CD4-positive, alpha-beta T cell treated with Interleukin-15 for 4 hours (primary cell): ENCODE measurements around the gene BACH1.

Source experiments
- DNase-seq: peaks from one replicate; pipeline ENCODE4 v3.0.0-alpha.2; 2020; ENCODE audit warnings: low spot score

Gene BACH1

DNA sequence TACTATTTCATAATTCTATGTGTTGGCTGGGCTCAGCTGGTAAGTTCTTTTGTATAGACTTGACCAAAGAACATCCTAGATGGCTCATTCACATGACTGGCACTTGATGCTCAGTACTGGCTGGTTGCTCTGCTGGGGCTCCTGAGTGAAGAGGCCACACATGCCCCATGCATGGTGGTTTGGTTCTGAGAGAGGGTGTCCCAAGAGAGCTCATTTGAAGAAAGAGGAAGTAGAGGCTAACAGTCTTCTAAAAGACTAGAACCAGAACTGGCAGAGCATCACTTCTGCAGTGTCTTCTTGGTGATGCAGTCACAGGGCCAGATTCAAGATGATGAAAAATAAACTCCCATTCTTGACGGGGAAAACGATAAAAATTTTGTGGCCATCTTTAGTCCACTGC is 5.2 kb upstream of the BACH1 start:
- no peak for DNase-seq

DNA sequence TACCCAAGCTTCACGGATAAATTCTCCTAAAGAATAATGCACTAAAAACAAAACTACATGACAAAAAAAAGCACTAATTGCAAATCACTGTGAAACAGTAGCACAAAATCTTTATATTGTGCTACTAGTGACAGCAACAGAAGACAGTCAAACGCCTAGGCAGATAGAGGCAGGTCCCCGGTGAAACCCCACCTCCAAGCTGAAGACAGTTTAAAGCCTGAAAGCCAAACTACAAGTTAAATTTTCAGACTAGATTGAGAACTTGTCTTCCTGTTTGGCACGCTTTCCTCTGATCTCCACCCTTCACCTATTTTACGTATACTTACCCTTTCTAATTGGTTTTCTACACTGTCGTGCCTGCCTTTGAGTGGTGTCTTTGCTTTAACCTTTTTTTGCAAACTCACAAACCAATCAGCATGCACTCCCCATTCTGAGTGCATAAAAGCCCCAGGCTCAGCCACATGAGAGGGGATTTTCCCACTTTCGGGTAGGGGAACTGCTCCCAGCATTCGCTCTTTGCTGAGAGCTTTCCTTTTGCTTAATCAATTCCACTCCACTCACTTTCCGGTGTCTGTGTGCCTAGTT is 3.6 kb upstream of the BACH1 start:
- DNase-seq = peak; percentile 59

DNA sequence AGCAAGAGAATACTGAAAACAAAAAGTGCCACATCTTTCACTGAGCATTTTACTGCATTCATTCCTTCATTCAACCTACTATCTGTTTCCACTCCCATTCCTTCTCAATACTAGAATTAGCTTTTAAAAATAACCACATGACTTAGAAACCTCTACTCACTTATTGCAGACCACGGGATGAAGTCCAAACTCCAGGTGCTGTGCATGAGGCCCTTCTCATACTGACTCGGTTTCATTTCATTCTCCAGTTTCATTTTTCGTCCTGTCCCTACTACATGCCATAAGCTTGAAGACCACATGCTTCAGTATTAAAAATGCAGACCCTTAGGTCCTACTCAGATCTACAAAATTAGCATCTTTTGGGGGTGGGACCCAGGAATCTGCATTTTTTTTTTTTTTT is 2.3 kb upstream of the BACH1 start:
- DNase-seq = no peak

DNA sequence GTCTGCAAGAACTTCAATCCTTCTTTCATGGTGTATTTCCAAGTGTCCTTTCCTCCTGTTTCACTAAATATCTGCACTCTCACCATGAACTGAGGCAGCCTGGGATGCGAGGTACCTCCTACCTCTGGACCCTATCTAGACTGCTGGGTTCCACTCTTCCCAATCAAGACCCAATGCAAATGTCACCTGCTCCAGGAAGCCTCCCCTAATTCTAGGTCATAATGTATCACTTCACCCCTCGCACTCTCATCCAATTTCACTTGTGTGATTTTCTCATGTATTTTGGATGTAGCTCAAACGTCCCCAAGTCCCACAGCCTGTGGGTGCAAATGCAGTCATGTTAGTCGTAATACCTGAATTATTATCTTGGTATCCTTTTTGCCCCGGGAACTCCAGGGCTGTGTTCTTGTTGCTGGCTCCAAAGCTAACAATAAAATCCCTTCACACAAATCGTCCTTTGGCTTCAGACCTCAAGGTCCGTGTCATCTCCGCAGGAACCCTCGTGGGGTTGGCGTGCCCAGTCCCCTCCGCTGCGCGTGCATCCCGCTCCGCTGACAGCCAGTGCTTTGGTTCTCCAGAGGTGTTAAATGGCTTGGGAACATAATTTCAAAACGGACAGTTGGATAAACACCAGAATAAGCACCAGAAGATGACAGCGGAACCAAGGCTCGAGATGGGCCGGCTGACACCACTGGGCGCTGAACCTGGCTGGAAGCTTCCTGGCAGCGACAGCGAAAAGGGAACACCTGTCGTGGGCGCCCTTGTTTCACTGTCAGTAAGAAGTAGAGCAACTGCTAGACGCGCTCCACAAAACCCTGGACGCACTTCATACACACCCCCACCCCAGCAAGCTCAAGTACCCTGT is 1.0 kb upstream of the BACH1 start:
- no peak for DNase-seq

DNA sequence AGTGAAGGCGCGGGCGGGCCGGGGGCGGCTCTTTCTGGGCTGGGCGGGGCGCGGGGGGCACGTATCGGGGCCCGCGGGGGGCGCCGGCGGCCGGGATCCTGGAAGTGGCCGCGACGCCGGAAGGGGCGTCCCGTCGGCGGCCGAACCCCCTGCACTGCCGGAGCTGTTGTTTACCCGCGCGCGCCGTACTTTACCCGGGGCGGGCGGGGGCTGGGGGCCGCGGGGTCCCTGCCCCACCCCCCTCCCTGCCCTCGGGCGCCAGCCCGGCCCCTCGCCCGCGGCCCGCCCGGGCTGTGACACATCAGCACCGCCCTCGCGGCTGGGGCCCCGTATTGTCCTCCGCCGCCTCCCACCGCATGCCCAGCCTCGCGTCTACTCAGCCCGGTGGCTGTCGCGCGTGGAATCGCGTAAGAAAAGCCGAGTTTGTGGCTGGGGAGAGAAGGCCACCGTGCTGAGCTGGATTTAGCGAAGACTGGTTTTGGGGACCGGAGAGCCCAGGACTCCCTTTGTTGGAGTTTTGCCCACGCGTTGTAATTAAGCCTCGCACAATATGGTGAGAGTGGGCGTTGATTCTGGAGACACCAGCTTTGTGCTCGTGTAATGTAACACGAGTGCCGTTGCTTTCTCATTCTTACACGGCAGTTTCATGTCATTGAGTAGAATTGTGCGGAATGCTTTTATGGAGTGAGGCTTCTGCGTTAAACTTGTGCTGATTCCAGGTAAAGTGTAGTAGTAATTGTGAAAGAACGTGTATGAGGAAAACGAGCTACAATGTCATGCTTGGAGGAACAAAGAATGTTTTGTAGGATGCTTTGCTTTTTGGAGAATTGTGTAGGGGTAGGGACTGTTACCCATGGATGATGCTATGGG is 559 bp downstream of the BACH1 start:
- DNase-seq = peak; percentile 66

DNA sequence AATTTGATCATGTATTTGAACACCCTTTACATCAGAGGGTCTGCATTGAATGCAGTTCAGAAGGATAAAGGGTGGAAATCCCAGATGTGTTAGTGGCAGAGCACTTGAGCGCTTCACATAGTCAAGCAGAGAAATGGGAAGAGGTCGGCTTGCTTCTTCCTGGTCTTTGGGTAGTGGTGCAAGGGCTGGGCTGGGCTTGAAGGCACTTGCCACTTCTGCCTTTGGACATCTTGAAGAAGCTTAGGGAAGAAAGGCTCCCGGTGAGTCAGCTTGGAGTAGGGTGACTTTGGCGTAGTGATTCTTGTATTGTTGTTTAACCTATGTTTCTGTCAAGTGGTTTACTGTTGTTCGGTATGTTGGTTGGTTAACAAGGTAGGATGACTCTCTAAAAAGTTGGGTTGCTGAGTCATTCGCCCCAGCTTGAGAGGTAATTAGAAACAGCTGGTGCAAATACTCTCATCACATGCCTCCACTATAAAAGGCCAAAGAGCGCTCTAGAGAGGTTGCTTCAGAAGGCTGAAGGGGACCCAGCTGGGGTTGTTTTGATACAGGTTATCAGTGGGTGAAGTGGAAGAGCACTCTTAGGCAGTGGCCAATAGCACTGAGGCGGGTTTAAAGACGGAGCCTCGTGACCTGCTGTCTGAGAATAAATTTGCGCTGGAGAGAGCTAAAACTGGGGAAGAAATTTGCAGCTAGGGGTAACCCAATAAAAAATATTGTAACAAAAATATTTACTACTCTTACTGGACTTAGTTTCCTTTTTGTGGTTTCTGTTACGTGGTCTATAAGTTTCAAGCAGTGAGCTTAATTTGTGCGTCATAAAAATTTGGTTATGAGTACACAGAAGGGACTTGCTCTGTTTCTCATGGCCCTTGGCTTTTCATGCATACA is 1.4 kb downstream of the BACH1 start:
- peak; percentile 79 for DNase-seq

DNA sequence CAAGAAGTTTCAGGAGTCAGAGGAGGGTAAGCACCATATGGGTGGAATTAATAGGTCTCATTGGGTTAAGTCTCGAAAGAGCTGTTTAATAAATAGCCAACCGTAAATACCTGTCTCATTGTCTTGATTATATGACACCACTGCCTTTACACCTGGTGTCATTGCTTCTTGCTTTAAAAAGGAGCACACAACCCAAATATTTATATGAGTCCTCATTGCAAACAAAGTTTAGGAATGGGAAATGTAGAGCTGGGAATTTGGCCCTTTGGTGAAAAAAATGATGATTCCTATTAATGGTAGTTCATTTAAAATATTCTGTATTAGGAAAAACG is 2.1 kb downstream of the BACH1 start:
- no peak for DNase-seq

DNA sequence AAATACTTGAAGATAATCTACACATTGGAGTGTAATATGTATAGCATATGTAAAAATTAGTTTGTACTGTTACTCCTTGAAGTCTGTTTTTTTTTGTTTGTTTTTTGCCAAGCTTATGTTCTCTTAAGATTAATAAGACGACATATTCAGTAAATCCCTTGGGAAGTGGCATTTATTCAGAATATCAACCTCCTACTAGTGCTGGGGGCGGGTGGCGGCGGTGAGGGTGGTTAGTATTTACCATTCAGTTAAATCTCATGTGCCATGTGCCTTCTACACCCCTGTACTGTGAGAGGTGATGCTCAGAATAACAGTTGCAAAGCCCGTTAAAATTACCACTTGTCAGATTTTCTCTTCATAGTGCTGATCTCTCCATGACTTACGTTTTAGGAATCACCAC is 3.0 kb downstream of the BACH1 start:
- DNase-seq = no peak

DNA sequence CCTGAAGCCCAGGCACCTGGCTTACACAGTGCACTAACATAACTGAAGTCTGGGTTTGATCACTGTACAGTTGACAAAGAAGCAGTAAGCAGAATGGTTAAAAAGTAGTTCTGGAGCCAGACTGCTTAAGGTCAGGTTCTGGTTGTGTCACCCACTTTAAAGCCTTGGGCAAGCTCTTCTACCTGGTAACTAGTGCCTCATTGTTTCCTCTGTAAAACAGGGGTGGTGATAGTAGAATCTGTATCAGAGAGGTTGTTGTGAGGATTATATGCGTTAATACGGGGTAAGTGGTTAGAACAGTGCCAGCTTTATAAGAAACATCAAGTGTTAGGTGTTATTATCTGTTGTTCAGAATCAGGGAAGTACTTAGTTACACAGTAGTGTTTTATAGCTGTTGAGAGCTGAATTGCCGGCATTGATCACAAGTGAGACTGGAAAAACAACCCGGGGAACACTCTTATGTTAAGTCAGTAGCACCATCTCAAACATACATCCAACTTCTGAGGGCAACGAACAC is 3.7 kb downstream of the BACH1 start:
- DNase-seq = no peak

DNA sequence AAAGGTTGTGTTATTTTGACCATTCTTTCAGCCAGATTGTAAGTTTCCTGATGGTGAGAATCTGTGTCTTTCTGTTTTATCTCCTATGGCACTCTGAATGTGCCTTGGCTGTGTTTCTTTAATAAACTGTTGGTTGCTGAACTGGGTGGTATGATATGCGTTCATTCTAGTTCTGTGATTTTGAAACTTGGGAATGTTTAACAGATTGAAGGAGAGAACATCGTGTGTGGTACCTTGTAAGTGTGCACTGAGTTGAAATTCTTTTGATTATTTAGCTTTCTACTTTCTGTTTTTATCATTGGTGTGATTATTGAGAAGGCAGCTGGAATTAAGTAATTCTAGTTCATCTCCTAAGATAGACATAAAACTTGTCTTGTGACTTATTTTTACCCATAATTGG is 4.6 kb downstream of the BACH1 start:
- DNase-seq = no peak

DNA sequence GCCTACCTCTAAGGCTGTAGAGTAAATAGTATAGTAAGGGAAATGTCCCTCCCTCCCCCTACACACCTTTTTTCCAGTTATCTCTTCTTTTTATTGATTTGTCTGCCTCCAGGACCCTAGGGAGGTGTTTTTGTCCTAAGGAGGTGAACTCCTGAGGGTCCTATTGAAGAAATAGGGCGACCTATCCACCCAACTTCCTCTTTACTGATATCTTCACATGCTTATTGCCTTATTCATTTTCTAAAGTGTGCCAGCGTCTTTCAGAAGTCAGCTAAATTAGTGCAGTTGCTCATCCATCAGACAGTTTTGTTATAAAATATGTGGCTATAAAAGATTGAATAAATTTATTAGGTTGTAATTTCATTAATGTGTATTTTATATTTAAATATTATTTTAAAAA is 5.9 kb downstream of the BACH1 start:
- no peak for DNase-seq

DNA sequence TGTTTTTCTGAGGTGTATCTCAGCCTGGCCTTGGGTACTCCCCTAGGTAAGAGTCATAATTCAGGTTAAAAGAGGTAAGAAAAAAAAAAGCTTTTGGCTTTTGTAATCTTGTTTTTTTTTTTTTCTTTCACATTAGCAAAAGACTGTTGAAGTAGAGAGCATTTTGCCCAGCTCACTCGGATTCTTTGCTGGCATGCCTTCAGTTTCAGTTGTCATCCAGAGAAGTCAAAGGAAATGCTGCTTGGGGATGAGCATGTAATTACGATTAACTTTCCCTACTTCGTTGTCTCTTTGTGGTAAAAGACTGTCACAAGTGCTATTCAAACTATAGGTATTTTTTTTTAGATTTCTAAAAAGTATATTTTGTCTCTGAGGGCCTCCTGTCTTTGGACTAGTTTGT is 6.3 kb downstream of the BACH1 start:
- DNase-seq = no peak

DNA sequence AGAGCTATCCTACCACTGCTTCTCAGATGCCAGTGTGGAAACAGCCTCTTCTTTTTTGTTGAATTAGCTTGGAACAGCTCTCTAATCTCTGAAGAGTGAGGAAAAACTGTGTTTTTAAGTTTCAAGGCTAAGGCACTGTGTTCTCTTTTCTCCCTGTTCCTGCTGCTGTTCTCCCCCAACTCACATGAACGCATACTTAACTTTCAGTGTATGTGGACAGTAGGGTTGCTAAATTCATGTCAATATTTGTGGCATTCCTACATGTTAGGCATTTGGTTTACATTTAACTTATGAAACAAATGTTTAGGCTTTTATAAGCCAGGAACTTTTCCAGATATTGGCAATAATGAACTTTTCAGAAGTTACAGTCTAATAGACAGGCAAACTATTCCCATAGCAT is 6.8 kb downstream of the BACH1 start:
- DNase-seq = no peak

DNA sequence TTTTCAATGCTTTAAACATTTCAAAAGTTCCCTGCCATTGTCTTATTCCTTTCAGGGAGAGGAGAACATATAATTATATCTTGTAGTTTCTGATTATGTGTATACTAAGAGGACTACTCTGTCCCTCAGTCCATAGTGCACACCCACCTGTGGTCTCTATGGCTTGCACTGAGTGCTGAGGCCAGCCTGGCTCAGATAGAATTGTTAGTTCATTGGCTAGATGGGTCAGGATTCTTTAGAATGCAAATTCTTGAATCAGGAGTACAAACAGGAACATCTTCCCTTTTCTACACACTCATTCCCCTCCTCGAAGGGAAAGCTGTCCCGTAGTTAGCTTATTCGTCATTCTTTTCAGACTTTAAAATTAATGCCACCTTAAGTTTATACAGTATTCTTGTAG is 8.2 kb downstream of the BACH1 start:
- no peak for DNase-seq

DNA sequence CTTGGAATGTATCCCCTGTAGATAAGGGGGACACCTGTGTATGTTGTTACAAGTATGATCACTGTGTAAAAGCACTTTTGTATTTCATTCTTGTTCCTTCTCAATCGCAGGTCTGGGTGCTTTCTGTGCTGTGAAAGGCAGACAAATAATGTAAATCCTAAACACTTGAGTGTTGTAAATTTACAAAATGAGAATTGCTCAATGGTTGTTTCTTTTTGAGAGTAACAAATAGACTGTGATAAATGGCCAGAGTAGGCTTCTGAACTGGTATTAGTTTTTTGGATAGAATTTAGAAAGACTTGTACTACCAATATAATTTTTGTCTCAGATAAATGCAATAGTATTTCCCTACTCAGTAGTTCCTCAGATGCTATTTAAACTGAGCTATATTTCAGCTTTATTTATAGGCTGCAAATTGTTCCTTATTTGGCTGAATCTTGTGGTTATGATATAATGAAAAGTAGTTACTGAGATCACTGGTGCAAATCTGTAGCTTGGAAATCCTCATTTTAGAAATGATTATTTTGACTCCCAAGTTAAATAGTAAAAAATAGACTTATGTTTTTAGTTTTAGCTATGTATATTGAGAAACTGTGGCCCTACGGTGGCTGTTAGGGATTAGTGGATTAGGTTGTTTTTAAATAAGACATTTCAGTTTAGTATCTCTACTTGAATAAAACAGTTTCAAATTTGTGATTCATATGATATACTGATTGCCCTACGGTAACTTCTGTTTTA is 9.2 kb downstream of the BACH1 start:
- DNase-seq = no peak

DNA sequence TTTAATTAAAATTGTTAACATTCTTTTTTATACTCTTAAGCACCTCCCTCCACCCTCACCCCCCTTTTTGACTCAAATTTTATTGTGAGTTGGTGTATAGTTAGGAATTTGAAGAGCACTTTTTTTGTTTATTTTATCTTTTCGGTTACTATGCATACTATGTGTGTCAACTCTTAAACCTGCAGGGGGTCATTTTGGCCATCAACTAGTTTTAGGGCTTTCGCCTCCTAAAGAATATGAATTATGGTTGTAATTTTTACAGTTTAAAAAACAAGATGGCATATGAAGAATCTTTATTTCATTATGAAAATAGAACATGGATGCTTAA is 9.7 kb downstream of the BACH1 start:
- DNase-seq = no peak

DNA sequence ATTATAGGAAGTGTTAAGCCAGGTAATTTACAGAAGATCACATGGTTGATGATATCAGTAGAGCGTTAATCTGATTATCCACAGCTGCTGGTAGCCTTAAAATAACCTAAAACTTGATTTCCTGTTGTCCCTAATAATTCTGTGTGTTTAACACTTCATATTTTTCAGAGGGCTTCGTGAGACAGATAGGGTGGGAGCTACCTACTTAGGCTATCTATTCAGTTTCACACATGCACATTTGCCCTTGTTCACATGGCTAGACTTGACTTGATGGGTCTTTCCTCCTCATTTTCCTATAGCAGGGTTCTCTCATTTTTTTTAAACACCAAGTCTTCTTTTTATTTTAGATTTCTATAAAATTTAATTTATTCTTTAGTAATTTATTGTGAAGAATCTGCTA is 11.0 kb downstream of the BACH1 start:
- DNase-seq = no peak

DNA sequence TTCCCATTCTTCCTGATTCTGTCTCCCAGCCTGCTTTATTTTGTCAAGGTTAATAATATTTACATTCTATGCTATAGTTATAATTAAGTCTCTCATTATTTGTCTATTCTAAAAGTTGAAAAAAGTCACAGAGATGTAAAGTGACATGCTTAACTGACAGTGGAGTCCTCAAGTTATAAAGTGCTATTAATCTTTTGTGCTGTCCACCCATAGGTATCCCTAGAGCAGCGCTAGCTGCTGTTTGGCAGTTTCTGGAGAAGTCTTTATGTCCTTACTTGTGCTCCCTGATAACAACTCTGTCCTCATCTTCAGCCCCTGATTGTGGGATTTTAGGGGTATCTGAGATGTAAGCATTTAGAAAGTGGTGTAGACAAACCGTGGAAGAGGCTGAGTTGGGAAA is 13.1 kb downstream of the BACH1 start:
- no peak for DNase-seq

DNA sequence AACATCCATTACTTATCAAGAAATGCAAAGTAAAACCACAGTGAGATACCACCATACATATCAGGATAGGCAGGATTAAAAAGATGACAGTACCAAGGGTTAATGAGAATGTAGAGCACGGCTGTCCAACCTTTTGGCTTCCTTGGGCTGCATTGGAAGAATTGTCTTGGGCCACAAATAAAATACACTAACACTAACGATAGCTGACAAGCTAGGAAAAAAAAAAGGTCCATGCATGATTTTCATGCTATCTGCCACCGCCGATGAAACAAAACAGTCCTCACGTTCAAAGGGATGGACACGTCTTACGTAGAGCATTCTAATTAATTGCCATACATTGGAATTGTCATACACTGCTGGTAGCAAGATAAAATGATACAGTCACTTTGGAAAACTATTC is 14.3 kb downstream of the BACH1 start:
- no peak for DNase-seq

DNA sequence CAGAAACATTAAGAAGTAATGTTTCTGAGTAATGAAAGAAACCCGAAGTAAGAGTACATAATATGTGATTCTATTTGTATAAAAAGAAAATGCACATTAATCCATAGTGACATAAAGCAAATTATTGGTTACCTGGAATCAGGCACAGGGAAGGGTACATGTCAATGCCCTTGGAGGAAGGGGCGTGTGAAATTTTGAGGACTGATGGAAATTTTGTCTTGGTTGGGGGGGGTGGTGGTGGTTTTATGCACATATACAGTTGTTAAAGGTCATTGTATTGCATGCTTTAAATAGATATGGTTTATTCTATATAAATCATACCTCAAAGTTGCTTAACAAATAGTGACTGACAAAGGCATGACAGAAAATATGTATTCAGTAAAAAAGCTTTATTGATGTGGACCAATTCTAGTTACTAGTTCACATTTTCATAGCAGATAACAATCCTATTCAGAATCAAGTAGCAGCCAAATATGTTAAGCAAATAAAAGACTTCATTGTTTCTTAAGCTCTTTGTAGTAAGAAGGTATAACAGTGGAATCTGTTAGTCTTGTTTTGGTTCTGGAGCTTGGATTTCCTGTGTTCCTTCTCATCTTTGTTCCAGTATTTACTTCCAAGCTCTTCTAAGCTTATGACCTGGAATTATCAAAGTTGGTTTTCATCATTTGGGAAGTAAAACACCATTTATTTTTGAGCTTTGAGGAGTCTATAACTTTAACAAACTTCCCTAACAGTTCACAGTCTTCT is 15.1 kb downstream of the BACH1 start:
- no peak for DNase-seq
